Fibroblast of lung (primary cell): ENCODE measurements around the gene ADCK1.

Source experiments
- EZH2 ChIP-seq: IDR thresholded peaks from 2 replicates; pipeline ENCODE4 v1.5.1; 2012; ENCODE audit warnings: low read length, control low read depth, mild to moderate bottlenecking; ENCODE audit errors: missing control alignments
- TF ChIP-seq, protein P1 (sequence below), 2 donors: IDR thresholded peaks in 1 of 2; conservative IDR thresholded peaks in 1 of 2; 1 replicate in 1 of 2; 2 replicates in 1 of 2; pipeline ENCODE4 v1.5.1; 2011 to 2012; ENCODE audit warnings: low read length in 2 of 2, control low read depth in 1 of 2, inconsistent platforms in 1 of 2, low read depth in 1 of 2, mild to moderate bottlenecking in 1 of 2

DNA sequence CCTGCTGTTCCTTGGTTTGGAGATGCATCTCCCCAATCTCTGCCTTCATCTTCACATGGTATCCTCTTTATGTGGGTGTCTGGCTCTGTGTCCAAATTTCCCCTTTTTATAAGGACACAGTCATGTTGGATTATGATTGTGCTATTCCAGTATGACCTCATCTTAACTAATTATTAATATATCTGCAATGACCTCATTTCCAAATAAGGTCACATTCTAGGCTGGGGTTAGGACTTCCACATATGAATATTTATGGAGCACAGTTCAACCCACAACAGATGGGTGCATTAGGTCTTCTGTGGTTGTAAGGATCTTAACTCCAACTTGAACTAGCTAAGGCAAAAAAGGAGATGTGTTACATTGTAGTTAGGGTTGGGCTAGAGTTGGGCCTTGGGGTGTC is 69.4 kb downstream of the ADCK1 start:
- TF ChIP-seq, protein P1, sequence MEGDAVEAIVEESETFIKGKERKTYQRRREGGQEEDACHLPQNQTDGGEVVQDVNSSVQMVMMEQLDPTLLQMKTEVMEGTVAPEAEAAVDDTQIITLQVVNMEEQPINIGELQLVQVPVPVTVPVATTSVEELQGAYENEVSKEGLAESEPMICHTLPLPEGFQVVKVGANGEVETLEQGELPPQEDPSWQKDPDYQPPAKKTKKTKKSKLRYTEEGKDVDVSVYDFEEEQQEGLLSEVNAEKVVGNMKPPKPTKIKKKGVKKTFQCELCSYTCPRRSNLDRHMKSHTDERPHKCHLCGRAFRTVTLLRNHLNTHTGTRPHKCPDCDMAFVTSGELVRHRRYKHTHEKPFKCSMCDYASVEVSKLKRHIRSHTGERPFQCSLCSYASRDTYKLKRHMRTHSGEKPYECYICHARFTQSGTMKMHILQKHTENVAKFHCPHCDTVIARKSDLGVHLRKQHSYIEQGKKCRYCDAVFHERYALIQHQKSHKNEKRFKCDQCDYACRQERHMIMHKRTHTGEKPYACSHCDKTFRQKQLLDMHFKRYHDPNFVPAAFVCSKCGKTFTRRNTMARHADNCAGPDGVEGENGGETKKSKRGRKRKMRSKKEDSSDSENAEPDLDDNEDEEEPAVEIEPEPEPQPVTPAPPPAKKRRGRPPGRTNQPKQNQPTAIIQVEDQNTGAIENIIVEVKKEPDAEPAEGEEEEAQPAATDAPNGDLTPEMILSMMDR (conservative IDR thresholded peaks at IDR 0.05 in 1 of 2, IDR thresholded peaks at IDR 0.05 in 1 of 2; ENCODE audit: low read depth in 1 of 2, low read length in 2 of 2): no peak
- TF ChIP-seq EZH2: no peak
